Stimulated activated CD4-positive, alpha-beta T cell treated with anti-CD3 and anti-CD28 coated beads, Interleukin-2, amount 100 ng/mL, for 48 hours (primary cell): ENCODE measurements around the gene FAM53C.
"Not testable (repeated sequence)": the region's sequence is repeated elsewhere in the genome, so short reads cannot be mapped to it uniquely, and the experiment has no call there.

Experiments
- DNase-seq, 2 donors: peaks; one replicate each; pipeline ENCODE4 v3.0.0-alpha.2; 2020

The FAM53C gene

GRCh38 chr5:138337685-138338410, at the start of gene FAM53C:
TSS of gene FAM53C (plus strand) at chr5:138338266. CDS start at chr5:138341336, 3,070 bp downstream.
- DNase-seq = peak; percentile 91 to 95

- DNase-seq = no peak
These were observed 48.8 kb upstream of the FAM53C start for GRCh38 chr5:138289296-138289695.

GRCh38 chr5:138303372-138303771, 34.7 kb upstream of the FAM53C start:
- no peak for DNase-seq

DNA sequence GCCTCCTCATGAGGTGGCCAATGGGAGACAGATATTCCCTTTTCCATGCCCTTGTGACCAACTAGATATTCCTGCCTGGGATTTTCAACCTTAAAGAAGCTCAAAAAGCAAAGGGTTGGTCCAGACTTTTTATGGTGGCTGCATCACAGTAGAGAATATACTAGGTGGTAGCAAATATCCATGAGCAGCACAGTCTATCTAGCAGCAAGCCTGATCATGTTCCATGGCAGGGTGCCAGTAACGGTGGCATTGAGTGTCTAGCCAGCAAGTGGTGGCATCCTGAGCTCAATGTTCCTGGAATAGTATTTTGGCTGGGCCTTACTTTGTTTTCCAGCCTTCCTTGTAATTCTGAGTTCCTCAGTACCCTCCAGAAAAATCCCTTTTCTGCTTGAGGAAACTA, 32.3 kb upstream of the FAM53C start:
- DNase-seq = no peak

GRCh38 chr5:138315751-138316278, 22.3 kb upstream of the FAM53C start:
- DNase-seq = no peak

DNA sequence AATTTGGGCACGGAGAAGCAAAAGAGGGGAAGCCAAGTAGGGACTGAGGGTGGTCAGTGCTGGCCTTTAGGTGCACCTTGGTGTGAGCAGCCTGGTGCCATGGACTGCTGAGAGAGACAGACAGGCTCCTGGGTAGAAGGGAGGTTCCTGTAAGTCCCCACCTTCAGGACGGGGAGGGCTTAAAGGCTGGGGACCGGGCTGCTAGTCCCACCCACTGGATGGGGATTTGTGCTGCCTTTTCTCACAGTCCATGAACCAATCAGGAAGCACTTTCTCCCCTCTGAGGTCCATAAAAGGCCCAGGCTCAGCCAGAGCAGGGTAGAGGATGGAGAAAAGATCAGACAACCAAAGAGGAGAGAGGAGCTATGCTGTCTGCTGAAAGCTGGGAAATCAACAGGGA, 21.7 kb upstream of the FAM53C start:
- no peak for DNase-seq

DNA sequence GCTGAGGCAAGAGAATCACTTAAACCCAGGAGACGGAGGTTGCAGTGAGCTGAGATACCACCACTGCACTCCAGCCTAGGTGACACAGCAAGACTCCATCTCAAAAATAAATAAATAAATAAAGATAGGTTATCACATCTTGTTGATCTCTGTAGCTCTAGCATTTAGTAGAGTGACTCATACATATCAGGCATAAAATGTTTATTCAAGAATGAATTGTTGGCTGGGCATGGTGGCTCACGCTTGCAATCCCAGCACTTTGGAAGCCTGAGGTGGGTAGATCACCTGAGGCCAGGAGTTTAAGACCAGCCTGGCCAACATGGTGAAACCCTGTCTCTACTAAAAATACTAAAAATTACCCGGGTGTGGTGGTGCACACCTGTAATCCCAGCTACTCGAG, 19.9 kb upstream of the FAM53C start:
- DNase-seq = not testable (repeated sequence)

DNA sequence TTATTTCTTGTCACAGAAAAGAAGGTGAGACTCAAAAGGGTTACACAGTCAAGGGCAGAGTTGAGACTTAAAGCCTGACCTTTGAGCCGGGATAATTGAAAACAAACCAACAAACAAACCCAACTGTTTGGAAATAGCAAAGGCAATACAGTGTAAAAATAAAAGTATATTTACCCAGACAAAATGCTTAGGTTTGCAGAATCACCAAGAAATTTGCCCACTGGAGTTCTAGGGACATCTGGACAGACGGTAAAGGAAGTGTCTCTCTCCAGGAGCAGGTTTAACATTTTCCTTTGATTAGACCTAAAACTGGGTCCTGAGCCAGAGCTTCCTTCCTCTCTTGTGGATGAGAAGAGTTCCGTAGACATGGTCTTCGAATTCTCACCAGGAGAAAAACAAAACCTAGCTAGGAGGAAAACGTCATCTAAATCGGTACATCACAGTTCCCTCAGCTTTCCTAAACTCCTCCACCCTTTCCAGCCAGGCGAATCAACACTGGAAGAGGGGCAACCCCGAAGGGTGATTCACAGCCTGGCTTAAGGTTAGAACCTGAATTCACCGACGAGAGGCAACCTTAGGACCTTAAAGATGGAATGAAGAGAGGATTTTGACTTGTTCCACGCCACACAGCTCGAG, 7.1 kb upstream of the FAM53C start:
- peak in 1 of 2 donors; percentile 10 for DNase-seq

DNA sequence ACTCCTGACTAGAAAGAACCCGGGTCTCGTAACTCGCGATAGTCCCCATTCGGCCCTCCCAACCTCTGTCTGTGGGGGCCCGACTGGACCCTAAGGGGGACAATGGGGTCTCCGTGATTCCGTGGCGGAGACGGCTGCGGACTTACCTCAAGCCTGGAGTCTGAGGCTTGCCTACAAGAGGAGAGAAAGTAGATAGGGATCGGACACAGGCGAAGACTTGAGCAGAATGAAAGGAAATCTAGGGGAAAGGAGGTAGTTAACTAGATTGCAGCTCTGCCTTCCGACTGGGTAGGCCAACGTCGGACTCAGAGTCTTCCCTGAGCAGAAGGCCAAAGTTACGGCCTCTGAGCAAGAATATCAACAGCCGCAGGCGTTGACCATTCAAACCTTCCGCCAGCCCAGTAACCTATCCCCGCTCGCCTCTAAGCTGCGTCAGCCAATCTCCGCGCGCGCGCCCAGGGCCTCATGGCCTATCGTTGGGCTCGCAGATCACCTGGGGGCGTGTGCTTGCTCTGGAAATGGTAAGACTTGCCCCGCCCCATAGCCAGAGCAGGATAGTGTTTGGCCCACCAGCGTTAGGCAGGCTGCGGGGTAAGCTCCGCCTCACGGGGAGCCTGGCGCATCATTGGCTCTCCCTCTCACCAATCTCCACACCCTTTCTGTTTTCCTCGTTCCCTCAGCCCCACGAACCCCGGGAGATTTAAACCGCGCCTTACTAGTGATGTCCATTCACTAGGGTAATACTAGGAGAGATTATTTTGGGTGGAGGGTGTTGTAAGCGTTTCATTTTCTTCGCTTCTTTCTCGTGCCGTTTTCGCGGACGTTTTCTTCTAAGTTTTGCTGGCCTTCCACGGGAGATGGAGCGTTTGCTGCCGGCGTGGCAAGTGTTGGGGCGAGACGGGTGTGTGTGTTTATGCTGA, 6.4 kb upstream of the FAM53C start, which contains the start of gene CDC25C:
TSS of gene CDC25C (minus strand) at position 356 of the 920 bp plus-strand sequence. CDS start 624 bp downstream, outside the sequence.
- peak; percentile 92 for DNase-seq

- DNase-seq = no peak
These were observed 3.1 kb upstream of the FAM53C start for GRCh38 chr5:138334867-138335447.

DNA sequence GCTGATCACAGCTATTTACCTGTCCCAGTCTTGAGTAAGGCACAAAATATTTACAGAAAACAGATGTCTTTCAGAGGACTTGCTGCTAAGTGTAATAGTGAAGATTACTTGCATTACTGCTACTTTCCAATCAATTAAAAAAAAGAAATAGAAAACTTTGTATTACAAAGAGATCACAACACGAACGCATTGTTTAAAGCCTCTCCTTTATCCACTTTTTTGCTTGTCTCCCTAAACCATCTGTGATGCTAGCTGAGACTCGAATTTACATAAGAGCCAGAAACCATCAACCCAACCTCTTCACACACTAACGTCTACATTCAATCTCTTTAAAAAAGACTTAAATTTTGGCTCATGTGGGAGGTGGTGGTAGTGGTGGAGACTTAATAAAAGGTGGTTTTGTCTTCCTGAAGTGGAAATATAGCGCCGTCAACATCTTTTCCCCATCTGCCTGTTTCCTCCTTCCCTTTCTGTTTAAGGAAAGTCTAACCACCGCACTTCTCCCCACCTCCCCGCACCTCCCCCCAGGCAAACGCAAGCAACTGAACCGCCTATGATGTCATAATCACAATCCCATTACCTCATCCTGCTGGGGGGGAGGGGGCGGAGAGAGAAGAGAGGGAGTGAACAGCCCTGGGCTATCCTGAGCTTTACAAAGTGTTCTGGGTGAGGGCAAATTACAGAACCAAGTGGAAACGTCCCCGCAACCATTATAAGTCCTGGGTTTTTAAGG, 948 bp upstream of the FAM53C start:
- no peak for DNase-seq

DNA sequence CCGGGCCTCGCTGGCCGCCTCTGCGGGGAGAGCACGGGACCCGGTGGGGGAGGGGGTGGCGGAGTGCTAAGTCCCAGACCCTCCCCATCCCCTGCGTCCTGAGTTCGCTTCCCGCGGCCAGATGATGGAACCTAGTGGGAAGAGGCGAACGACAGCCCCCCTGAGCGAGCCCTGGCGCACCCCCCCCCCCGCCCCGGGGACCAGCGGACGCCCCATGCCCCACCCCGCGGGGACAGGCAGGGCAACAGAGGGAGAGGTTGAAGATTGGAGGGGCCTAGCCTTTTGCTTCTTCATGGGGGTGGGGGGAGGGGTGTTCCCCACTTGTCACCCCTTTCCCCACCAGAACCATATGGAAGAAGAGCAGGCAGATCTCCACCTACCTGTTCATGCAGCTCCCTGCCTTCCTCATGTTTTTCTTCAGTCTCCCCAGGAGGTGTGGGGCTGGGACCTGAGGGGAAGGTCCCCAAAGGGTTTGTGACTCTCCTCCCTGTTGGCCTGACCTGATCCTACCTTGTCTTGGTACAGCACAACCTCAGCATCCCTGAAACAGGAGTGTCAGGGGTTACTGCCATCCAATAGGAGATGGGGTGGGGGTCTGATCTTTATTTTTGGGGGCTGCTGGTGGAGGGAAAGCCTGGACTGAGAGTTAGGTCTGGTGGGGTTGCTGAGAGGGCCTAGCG, 485 bp downstream of the FAM53C start:
- DNase-seq = no peak

DNA sequence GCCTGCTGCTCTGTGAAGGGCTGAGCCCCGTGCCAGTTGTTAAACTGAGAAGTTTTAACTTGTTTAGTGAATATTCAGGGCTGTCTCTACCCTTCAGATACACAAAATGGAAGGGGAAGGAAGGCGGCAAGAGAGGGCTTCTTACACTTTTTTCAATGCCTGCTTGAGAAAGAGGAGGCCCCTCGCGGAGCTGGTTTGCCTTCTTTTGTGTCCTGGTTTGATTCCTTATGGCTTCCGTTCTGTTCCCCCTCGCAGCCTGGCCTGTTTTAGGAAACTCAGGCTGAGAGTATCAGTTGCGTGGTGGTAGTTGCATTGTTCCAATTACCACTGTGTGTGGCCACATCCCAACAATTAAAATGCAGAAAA, 1.0 kb downstream of the FAM53C start:
- DNase-seq = no peak

GRCh38 chr5:138339464-138339863, 1.4 kb downstream of the FAM53C start:
- no peak for DNase-seq

GRCh38 chr5:138340008-138340407, 1.9 kb downstream of the FAM53C start:
- DNase-seq = no peak

DNA sequence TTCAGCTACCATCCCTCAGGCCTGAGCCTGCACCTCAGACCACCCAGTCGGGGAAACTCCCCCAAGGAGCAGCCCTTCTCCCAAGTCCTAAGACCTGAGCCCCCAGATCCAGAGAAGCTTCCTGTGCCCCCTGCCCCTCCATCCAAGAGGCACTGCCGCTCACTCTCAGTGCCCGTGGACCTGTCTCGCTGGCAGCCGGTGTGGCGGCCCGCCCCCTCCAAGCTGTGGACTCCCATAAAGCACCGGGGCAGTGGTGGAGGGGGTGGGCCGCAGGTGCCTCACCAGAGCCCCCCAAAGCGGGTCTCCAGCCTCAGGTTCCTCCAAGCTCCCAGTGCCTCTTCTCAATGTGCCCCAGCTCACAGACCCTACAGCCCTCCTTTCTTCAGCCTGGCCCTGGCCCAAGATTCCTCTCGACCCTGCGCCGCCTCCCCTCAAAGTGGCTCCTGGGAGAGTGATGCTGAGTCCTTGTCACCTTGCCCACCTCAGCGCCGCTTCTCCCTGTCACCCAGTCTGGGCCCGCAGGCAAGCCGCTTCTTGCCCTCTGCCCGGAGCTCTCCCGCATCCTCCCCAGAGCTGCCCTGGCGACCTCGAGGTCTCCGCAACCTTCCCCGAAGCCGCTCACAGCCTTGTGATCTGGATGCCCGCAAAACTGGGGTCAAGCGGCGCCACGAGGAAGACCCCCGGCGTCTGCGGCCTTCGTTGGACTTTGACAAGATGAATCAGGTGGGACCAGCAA, 7.0 kb downstream of the FAM53C start:
- no peak for DNase-seq

- no peak for DNase-seq
These were observed 8.8 kb downstream of the FAM53C start for GRCh38 chr5:138346889-138347288.

DNA sequence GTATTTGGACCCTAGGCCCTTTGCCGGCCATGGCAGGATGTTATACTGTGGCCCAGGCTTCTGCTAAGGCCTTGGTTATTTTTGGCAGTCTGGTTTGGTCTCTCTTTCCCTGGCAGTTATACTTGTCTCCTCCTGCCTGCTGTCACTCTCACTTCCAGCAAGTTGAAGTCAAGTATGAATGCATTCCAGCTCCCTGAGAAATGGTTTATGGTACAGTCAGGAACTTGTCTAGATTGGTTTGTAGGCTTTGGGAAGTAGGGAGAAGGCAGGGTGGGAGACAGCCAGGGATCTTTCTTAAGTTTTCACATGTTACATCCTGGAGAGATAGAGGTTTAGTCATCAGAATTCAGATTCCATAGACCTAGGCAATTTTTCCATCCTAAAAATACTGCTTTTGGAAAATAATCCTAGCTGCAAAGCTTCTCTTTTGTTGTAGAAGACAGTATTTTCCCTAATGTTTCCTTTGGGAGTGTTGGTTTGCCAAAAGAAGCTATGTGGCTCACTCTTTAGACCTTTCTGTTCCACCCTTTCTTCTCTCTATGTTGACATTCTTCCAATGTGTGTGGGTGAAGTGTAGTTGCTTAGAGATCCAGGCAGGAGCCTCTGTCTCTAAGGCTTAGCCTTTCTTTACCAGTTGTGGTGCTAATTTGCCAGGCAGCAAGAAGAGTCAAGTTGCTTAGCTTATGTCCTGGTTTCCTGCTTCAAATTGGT, 11.9 kb downstream of the FAM53C start:
- DNase-seq = no peak

DNA sequence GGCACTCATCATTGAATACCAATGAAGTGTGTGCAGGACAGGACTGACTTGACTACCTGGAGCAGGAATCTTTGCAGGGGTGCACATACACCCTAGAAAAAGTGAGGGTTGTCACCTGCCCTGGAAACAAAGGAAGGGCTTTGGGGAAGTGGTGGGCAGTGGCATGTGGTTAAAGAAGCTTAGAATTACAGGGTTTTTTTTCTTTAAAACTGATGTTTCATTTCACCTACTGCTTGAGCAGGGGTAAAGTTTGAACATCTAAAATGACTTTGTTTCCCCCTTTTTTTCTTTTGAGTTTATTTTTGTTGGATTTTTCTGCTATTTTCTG, 12.5 kb downstream of the FAM53C start:
- DNase-seq = no peak

DNA sequence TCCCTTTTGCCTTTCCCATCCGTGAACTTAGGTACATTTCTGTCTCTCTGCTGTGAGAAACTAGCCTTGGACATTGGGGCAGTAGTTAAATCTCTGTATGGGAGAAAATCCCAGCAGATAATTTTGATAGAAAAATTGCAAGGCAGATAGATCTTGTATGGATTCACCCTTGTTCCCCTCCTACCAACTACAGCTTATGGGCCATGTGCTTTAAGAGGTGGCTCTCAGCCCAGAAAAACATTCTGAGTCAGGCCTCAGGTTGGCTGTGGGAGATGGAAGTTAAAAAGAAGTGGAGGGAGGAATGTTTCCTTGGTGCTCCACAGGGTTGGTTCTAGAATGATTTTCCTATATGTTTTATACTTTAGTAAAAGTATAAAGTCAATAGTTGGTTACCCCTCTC, 13.0 kb downstream of the FAM53C start:
- DNase-seq = no peak
